ENCODE data around the gene NPHS1.
A peak's percentile ranks its signal among the peaks of the same experiment; 100 is the strongest.
"Not testable (repeated sequence)": the region's sequence is repeated elsewhere in the genome, so short reads cannot be mapped to it uniquely, and the experiment has no call there.

NPHS1 gene

DNA sequence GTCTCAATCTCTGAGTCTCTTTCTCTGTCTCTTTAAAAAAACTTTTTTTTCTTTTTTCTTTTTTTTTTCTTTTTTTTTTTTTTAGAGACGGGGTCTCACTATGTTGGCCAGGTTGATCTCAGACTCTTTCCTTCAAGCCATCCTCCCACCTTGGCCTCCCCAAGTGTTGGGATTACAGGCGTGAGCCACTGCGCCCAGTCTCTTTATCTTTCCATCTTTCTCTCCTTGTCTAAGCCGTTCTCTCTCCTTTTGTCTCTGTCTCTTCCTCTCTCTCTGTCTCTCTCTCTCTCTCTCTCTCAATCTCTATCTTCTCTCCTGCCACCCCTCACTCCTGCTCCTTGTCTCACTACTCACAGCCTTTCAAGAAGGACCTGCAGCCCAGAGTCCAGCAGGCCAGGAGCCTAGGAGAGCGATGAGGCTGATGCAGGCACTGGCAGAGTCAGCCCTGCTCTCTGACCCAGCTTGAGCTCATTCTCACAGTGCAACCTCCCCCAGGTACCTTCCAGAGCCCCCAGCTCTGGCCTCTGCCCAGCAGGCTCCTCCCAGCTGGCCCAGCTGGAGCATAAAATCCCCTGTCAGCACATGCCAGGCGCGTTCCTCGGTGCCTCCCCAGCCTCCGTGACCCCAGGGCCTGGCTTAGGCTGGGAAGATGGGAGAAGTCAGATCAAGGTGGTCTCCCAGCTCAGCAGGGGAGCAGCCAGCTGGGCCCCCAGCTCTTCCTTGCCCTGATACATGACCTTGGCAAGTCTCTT lies at the start of gene NPHS1:
TSS of gene NPHS1 (minus strand) at position 476 of the 752 bp plus-strand sequence. CDS start 667 bp downstream, outside the sequence.
- DNase-seq, result no peak

- no peak for DNase-seq
These were observed 48.8 kb upstream of the NPHS1 start for GRCh38 chr19:35901055-35901644.

GRCh38 chr19:35899547-35900214 lies 47.4 kb upstream of the NPHS1 start:
- DNase-seq, result peak; percentile 77

DNA sequence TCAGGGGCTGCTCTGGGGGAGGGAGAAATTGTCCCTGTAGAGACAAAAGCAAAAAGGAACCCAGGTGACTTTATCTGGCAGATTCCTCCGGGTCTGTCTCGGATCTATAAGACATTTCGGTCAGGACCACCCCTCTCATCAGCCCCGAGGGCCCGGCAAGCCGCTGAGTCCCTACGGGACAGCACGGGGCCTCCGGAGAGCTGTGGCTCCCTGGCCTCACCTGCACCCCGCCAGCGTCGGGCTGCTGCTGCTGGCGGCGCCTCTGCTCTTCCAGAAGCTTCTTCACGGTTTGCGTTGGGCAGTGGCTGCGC lies 46.1 kb upstream of the NPHS1 start:
- no peak for DNase-seq

- no peak for DNase-seq
These were observed 45.6 kb upstream of the NPHS1 start for GRCh38 chr19:35897706-35898451.

- no peak for DNase-seq
These were observed 44.3 kb upstream of the NPHS1 start for GRCh38 chr19:35896643-35897040.

DNA sequence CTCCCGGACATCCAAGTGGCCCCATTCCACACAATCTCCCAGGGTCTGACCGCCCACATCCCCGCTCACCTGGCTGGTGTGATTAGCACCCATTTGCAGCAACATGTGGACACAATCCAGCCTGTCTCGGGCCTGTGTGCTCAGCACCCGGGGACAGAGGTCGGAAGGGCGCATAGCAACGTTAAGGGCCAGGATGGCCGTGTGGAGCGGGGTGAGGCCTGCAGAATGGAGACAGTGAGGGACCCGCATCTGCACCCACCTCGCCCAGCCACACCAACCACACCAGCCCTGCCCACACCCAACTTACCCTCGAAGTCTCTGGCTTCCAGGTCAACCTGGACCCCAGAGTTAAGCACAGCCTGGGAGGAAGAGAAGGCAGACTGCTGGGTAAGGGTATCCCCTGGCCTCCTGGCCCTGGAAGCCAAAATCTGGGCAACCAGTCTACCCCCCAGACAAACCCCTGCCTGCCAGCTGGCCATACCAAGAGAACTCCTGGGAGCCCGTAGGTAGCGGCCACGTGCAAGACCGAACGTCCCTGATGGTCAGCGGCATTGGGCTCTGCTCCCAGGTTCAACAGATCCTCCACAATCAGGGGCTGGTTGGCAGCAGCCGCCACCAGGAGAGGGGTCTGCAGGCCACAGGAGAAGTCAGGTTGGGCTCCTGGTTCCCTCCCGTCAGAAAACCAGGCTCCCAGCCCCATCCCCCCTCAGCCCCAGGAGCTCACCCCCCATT lies 43.8 kb upstream of the NPHS1 start:
- DNase-seq, result no peak

DNA sequence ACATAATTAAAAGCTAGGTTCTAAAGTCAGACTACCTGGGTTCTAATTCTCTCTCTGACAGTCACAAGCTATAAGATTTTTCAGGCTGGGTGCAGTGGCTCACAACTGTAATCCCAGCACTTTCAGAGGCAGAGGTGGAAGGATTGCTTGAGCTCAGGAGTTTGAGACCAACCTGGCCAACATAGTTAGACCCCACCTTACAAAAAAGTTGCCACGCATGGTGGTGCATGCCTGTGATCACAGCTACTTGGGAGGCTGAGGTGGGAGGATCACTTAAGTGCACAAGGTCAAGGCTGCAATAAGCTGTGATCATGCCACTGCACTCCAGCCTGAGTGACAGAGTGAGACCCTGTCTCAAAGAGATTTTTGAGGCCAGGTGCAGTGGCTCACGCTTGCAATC lies 42.0 kb upstream of the NPHS1 start:
- DNase-seq, result no peak

DNA sequence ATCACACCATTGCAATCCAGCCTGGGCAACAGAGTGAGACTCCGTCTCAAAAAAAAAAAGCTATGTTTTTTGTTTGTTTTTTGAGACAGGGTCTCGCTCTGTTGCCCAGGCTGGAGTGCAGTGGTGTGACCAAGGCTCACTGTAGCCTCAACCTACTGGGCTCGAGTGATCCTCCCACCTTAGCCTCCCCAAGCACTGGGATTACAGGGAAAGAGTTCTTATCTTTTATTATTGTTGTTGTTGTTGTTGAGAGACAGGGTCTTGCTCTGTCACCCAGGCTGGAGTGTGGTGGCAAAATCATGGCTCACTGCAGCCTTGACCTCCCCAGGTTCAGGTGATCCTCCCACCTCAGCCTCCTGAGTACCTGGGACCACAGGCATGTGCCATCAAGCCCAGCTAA lies 39.5 kb upstream of the NPHS1 start:
- DNase-seq, result not testable (repeated sequence)

- no peak for DNase-seq
These were observed 37.9 kb upstream of the NPHS1 start for GRCh38 chr19:35890113-35890650.

DNA sequence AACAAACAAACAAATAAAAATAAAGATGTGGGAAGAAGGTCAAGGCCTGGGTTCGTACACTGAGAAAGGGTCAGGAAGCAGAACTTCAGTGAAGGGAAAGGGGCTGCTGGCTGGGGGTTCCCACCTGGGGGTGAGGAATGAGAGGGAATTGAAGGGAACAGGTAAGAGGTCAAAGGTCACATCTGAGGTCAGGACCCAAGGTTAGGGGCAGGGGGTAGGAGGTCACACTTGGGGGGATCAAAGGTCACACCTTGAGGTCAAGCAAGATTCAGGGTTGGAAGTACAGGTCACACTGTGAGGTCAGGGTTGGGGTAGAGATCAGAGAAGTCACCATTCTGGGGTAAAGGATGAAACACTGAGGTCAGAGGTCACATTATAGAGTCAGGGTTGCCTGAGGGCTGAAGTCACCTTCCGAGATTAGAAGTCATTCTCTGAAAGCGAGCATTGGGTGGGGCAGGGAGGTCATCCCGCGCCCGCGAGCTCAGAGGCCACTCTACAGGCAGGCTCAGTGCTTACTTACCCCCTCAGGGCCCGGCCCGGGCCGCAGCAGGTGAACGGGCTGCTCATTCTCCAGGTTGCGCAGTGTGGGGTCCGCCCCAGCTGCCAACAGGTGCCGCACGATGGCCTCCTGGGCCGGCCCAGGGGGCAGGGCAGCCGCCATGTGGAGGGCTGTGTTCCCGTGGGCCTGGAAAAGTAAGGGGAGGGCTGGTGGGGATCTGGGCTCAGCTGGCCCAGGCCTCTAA lies 37.2 kb upstream of the NPHS1 start:
- no peak for DNase-seq

GRCh38 chr19:35888398-35888797 lies 36.1 kb upstream of the NPHS1 start:
- no peak for DNase-seq

GRCh38 chr19:35887197-35887596 lies 34.9 kb upstream of the NPHS1 start:
- no peak for DNase-seq

DNA sequence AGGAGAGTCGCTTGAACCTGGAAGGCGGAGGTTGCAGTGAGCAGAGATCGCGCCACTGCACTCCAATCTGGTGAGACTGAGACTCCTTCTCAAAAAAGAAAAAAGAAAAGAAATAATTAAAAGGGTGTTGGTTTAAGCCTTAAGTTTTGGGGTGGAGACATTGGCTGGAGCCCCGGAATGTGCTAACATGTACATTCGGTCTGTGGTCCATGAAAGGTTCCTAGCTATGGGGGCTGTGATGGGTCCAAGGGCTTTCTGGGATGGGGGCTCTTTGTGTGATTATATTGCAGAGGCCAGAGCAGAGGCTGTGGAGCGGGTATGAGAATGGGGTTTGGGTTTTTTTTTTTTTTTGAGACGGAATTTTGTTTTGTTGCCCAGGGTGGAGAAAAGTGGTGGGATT lies 33.6 kb upstream of the NPHS1 start:
- DNase-seq, result no peak

- no peak for DNase-seq
These were observed 33.0 kb upstream of the NPHS1 start for GRCh38 chr19:35885225-35885738.

DNA sequence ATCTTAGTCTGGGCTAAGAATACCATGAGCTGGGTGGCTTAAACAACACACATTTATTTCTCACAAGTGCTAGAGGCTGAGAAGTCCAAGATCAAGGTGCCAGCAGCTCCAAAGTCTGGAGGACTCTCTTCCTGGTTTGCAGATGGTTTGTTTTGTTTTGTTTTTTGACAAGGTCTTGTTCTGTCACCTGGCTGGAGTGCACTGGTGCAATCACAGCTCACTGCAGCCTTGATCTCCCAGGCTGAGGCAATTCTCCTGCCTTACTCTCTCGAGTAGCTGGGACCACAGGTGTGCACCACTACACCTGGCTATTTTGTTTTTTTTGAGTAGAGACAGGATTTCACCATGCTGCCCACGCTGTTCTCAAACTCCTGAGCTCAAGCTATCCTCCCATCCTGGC lies 31.6 kb upstream of the NPHS1 start:
- DNase-seq, result no peak

GRCh38 chr19:35882114-35882832 lies 30.0 kb upstream of the NPHS1 start:
- DNase-seq, result no peak

DNA sequence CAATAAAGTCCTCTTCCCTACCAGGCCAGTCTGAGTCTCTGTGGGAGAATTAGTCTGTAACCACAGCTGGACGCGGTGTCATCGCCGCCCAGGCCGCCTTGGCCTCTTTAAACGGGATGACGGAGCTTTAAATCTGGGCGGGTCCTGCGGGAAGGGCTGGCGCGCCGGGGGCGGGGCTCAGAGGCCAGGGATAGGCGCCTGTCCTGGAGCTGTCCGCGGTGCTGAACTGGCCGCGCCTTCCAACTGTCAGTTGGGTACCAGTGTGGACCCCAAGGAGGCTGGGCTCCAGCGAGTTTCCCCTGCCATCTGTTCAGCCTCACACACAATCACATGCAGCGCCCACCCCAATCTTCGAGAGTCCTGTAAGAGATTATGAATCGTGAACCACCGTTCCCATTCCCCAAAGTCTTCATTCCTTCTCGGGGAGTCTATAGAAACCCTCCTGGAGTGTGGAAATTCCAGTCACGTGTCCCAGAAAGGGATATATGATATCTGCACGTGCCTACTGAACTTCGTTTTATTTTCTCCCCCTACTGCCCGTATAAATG lies 27.5 kb upstream of the NPHS1 start:
- no peak for DNase-seq

- no peak for DNase-seq
These were observed 26.8 kb upstream of the NPHS1 start for GRCh38 chr19:35879068-35879467.

DNA sequence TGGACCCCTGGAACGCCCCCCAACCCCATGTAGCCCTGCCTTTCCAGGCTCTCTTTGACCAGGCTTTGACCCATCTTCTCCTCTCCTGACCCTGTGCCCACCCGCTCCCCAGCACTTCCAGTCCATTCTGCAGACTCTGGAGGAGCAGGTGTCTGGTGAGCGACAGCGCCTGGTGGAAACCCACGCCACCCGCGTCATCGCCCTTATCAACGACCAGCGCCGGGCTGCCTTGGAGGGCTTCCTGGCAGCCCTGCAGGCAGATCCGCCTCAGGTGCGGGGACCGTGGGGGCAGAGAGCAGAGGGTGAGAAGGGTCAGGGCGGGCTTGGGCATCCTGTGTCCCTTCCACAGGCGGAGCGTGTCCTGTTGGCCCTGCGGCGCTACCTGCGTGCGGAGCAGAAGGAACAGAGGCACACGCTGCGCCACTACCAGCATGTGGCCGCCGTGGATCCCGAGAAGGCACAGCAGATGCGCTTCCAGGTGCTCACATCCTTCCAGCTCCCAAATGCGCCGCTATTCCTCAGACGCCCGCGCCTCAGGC lies 22.2 kb upstream of the NPHS1 start:
- DNase-seq, result no peak

Measured in NK-92 treated with Interleukin-12 subunit alpha and Interleukin-12 subunit beta, amount 100 ng/mL, for 24 hours (cell line).